Tibial nerve (tissue), 3 donors: ENCODE measurements around the gene BICDL1.

ENCODE experiments used
- POLR2A ChIP-seq, 2 donors: fragments of 450-650 bp; IDR thresholded peaks; one replicate each; pipeline ENCODE4 v1.6.1; 2017; ENCODE audit warnings: antibody characterized with exemption in 2 of 2, mild to moderate bottlenecking in 2 of 2, moderate library complexity in 2 of 2
- TF ChIP-seq, protein P1 (sequence below), 5 experiments: fragments of 200-600 bp in 3 of 5; fragments of 450-650 bp in 2 of 5; sonication (generic) in 3 of 5; IDR thresholded peaks; one replicate each; pipeline ENCODE4 v1.5.1; 2016 to 2019; ENCODE audit warnings: antibody characterized with exemption in 5 of 5, mild to moderate bottlenecking in 3 of 5, moderate library complexity in 2 of 5

DNA sequence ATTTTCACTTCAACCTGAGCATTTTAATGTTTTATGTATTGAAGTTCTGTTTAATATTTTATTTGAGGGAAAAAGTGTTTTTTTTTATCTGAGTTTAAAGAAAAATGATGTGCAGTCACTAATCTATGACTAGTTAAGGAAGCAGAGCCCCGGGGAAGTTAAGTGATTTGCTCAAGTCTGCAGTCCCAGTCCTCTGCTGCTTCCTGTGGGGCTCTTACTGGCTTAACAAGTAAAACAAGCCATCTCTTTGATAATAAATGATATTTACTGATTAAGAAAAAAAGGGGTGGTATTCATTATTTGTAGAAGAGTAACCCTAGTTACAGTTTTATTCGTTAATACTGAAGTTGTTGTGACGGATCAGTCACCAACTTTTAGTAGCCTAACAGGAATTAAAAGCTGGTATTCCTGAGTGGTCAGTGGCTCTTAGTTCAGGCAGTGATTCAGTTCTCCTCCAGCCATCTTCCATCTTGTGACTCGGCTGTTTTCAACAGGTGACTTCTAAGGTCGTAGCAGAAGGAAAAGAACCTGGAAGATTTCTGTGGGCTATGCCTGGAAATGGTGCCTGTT lies 21.7 kb downstream of the BICDL1 start:
- TF ChIP-seq, protein P1, sequence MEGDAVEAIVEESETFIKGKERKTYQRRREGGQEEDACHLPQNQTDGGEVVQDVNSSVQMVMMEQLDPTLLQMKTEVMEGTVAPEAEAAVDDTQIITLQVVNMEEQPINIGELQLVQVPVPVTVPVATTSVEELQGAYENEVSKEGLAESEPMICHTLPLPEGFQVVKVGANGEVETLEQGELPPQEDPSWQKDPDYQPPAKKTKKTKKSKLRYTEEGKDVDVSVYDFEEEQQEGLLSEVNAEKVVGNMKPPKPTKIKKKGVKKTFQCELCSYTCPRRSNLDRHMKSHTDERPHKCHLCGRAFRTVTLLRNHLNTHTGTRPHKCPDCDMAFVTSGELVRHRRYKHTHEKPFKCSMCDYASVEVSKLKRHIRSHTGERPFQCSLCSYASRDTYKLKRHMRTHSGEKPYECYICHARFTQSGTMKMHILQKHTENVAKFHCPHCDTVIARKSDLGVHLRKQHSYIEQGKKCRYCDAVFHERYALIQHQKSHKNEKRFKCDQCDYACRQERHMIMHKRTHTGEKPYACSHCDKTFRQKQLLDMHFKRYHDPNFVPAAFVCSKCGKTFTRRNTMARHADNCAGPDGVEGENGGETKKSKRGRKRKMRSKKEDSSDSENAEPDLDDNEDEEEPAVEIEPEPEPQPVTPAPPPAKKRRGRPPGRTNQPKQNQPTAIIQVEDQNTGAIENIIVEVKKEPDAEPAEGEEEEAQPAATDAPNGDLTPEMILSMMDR (IDR thresholded peaks at IDR 0.05): no peak
- TF ChIP-seq POLR2A (IDR thresholded peaks at IDR 0.05): no peak
